SU-DHL-6 (cell line): ENCODE results near the gene DDX24.

Experiments
- H2AFZ ChIP-seq: fragments of 200-600 bp; sonication (generic); 2 replicates; pipeline ENCODE4 v1.6.1; 2014; ENCODE audit warnings: low read depth, mild to moderate bottlenecking, moderate library complexity, mixed read lengths, antibody characterized with exemption, low read length; ENCODE audit not compliant: severe bottlenecking
- H3F3A ChIP-seq: fragments of 200-600 bp; shearing (Covaris generic); 2 replicates; pipeline ENCODE4 v1.6.0; 2016; ENCODE audit warnings: antibody characterized with exemption, mild to moderate bottlenecking; ENCODE audit not compliant: insufficient read depth
- H3K27ac ChIP-seq: fragments of 200-600 bp; sonication (generic); 2 replicates; pipeline ENCODE4 v1.5.1; 2016; ENCODE audit warnings: low read depth, mild to moderate bottlenecking, low read length, moderate library complexity, mixed read lengths
- H3K27me3 ChIP-seq: fragments of 200-600 bp; sonication (generic), shearing (Covaris generic); 2 replicates; pipeline ENCODE4 v1.6.0; 2014; ENCODE audit warnings: mild to moderate bottlenecking, low read length
- H3K36me3 ChIP-seq: fragments of 200-600 bp; sonication (generic); 2 replicates; pipeline ENCODE4 v1.6.1; 2014; ENCODE audit warnings: mild to moderate bottlenecking, low read length, mixed read lengths
- H3K4me2 ChIP-seq: fragments of 300-600, 200-600 bp; shearing (Covaris generic), sonication (generic); 2 replicates; pipeline ENCODE4 v1.6.0; 2014; ENCODE audit warnings: low read length, low read depth, mild to moderate bottlenecking; ENCODE audit not compliant: poor library complexity, severe bottlenecking
- H3K4me3 ChIP-seq: fragments of 200-600 bp; sonication (generic); 2 replicates; pipeline ENCODE4 v1.5.1; 2014; ENCODE audit warnings: antibody characterized with exemption, low read length, mild to moderate bottlenecking, mixed read lengths; ENCODE audit not compliant: insufficient read depth, poor library complexity, severe bottlenecking
- H3K79me2 ChIP-seq: fragments of 200-600 bp; sonication (generic); 2 replicates; pipeline ENCODE4 v1.6.1; 2014; ENCODE audit warnings: mild to moderate bottlenecking, low read length, moderate library complexity; ENCODE audit not compliant: insufficient read depth
- H3K9ac ChIP-seq: fragments of 200-600 bp; sonication (generic); 2 replicates; pipeline ENCODE4 v1.7.0; 2014; ENCODE audit warnings: mild to moderate bottlenecking, low read length
- H3K9me2 ChIP-seq: fragments of 200-600 bp; sonication (generic); replicated peaks from 2 replicates; pipeline ENCODE4 v1.6.1; 2014; ENCODE audit warnings: low read length; ENCODE audit not compliant: insufficient read depth
- H3K9me3 ChIP-seq: fragments of 200-600 bp; sonication (generic); 2 replicates; pipeline ENCODE4 v1.6.1; 2014; ENCODE audit warnings: low read length, mixed read lengths; ENCODE audit not compliant: insufficient read depth
- H4K20me1 ChIP-seq: fragments of 200-600 bp; sonication (generic); 2 replicates; pipeline ENCODE4 v1.6.1; 2014; ENCODE audit warnings: low read depth, mild to moderate bottlenecking, antibody characterized with exemption, low read length, moderate library complexity, mixed read lengths
- EZH2phosphoT487 ChIP-seq: fragments of 200-600 bp; sonication (generic), shearing (Covaris generic); conservative IDR thresholded peaks from 2 replicates; pipeline ENCODE4 v1.6.1; 2018; ENCODE audit warnings: mild to moderate bottlenecking, antibody characterized with exemption, low read length, moderate library complexity, mixed read lengths
- TF ChIP-seq, protein P1 (sequence below): fragments of 200-600 bp; sonication (generic); IDR thresholded peaks from one replicate; pipeline ENCODE4 v1.5.1; 2017; ENCODE audit warnings: antibody characterized with exemption, mild to moderate bottlenecking, low read length, moderate library complexity; ENCODE audit not compliant: insufficient read depth, poor library complexity, severe bottlenecking

Gene DDX24

DNA sequence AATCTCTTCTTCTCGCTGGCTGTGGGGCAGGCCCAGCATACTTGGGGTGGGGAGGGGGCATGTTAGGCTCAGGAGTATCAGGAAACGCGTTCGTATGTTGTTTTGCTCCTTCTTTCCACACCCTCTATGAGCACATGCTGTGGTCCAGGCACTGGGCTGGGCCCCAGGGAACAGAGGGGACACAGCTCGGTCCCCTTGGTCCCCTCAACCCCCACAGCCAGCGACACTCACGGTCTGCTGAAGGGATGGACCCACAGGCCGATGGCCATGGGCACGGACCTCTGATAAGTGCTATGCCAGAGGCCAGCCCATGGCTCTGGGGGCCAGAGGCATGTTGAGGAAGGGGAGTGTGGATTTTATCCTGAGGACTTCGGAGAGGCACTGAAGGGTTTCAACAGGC, 35.7 kb upstream of the DDX24 start:
- Histone ChIP-seq H3K9me3 (0 out of 2 replicates have a peak, but pooled peaks cover 5% of the 10 kb centered on the region), H3K36me3 (no peaks in the 10 kb centered on the region), H3K4me3 (no peak overlapping the region), H4K20me1 (no peaks in the 10 kb centered on the region), H3F3A (no peaks in the 10 kb centered on the region), H3K27ac (no peak overlapping the region), H2AFZ (no peak overlapping the region), H3K4me2 (no peak overlapping the region), H3K79me2 (no peaks in the 10 kb centered on the region), H3K9me2 (no peaks in the 10 kb centered on the region), H3K27me3 (no peaks in the 10 kb centered on the region), H3K9ac (no peak overlapping the region)
- TF ChIP-seq, protein P1, sequence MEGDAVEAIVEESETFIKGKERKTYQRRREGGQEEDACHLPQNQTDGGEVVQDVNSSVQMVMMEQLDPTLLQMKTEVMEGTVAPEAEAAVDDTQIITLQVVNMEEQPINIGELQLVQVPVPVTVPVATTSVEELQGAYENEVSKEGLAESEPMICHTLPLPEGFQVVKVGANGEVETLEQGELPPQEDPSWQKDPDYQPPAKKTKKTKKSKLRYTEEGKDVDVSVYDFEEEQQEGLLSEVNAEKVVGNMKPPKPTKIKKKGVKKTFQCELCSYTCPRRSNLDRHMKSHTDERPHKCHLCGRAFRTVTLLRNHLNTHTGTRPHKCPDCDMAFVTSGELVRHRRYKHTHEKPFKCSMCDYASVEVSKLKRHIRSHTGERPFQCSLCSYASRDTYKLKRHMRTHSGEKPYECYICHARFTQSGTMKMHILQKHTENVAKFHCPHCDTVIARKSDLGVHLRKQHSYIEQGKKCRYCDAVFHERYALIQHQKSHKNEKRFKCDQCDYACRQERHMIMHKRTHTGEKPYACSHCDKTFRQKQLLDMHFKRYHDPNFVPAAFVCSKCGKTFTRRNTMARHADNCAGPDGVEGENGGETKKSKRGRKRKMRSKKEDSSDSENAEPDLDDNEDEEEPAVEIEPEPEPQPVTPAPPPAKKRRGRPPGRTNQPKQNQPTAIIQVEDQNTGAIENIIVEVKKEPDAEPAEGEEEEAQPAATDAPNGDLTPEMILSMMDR, result no peak
- TF ChIP-seq EZH2phosphoT487, result no peak

DNA sequence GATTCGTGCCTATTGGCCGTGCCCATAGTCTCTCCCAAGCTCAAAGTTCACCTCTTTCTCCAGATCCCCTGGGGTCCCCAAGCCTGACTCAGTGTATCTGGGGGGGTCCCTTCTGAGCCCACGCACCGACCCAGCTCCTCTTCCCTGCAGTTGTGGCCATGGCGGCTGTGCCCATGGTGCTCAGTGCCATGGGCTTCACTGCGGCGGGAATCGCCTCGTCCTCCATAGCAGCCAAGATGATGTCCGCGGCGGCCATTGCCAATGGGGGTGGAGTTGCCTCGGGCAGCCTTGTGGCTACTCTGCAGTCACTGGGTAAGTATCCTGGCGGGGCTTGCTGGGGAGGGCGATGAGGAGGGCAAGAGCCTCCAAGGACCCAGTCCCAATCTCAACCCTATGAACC, 34.6 kb upstream of the DDX24 start:
- no peaks in the 10 kb centered on the region for H3F3A ChIP-seq
- H3K36me3 ChIP-seq, result no peaks in the 10 kb centered on the region
- H2AFZ ChIP-seq, result no peak overlapping the region
- H3K9me2 ChIP-seq, result no peaks in the 10 kb centered on the region
- TF ChIP-seq, protein P1, result no peak
- TF ChIP-seq EZH2phosphoT487, result no peak
- H3K4me3 ChIP-seq, result no peak overlapping the region
- no peak overlapping the region for H3K27ac ChIP-seq
- no peak overlapping the region for H3K4me2 ChIP-seq
- 0 out of 2 replicates have a peak, but pooled peaks cover 5% of the 10 kb centered on the region for H3K9me3 ChIP-seq
- H3K9ac ChIP-seq, result no peak overlapping the region
- H4K20me1 ChIP-seq, result no peaks in the 10 kb centered on the region
- no peaks in the 10 kb centered on the region; the same call in 1 of the 2 replicates for H3K27me3 ChIP-seq
- H3K79me2 ChIP-seq, result no peaks in the 10 kb centered on the region

DNA sequence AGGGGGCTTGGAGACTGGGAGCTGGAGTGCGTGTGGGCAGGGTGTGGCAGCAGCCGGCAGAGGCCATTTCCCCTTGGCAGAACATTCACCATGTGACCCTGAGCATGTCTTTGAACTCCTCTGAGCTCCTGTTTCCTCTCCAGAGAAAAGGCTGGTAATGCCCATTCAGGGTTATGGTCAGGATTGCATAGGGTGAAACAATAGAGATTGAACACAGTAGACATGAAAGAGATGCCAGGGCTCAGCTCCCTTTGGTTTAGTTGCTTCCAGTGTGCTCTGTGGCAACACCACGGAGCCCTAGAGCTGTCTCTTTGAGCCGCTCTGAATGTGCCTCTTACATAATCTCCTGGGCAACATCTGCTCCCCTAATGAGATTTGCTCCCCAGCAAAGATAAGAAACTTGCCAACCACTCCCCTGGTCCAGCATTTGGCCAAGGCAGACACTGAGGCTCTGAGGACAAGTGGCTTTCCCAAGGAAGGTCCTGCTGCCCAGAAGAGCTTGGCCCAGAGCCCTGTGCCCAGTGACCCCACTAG, 34.1 kb upstream of the DDX24 start:
- Histone ChIP-seq H3K9me2 (no peaks in the 10 kb centered on the region), H3K9ac (no peak overlapping the region), H2AFZ (no peak overlapping the region), H4K20me1 (no peaks in the 10 kb centered on the region), H3K27me3 (no peaks in the 10 kb centered on the region; the same call in 1 of the 2 replicates), H3K4me2 (no peak overlapping the region), H3K4me3 (no peak overlapping the region), H3K36me3 (no peaks in the 10 kb centered on the region), H3K9me3 (0 out of 2 replicates have a peak, but pooled peaks cover 5% of the 10 kb centered on the region), H3F3A (no peaks in the 10 kb centered on the region), H3K27ac (no peak overlapping the region), H3K79me2 (no peaks in the 10 kb centered on the region)
- TF ChIP-seq, protein P1, result no peak
- TF ChIP-seq EZH2phosphoT487, result no peak
